ENCODE data around the gene TMEM259. TPM values are rescaled to one million over a fixed set of nuclear protein-coding genes. Genes with fewer than 3 reads are reported as not detected.

The TMEM259 gene
- total RNA-seq, 6 experiments from 2014 or later: 127 to 164 (median 149) TPM

- H3K9me3 Mint-ChIP-seq: no peaks in the 10 kb centered on the region
- H3K4me1 Mint-ChIP-seq (ENCODE audit: low read depth): no peaks in the 10 kb centered on the region
- TF ChIP-seq, protein P1, sequence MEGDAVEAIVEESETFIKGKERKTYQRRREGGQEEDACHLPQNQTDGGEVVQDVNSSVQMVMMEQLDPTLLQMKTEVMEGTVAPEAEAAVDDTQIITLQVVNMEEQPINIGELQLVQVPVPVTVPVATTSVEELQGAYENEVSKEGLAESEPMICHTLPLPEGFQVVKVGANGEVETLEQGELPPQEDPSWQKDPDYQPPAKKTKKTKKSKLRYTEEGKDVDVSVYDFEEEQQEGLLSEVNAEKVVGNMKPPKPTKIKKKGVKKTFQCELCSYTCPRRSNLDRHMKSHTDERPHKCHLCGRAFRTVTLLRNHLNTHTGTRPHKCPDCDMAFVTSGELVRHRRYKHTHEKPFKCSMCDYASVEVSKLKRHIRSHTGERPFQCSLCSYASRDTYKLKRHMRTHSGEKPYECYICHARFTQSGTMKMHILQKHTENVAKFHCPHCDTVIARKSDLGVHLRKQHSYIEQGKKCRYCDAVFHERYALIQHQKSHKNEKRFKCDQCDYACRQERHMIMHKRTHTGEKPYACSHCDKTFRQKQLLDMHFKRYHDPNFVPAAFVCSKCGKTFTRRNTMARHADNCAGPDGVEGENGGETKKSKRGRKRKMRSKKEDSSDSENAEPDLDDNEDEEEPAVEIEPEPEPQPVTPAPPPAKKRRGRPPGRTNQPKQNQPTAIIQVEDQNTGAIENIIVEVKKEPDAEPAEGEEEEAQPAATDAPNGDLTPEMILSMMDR (IDR thresholded peaks at IDR 0.05): no peak
- peaks cover 9% of the 10 kb centered on the region for H3K27me3 Mint-ChIP-seq (ENCODE audit: insufficient read depth)
- no peak overlapping the region for H3K4me3 Mint-ChIP-seq
- no peak for DNase-seq
- H3K27ac Mint-ChIP-seq: no peak overlapping the region
- no peaks in the 10 kb centered on the region for H3K36me3 Mint-ChIP-seq (ENCODE audit: low read depth)
These were observed 43.2 kb upstream of the TMEM259 start for GRCh38 chr19:1063909-1064660.

- Mint-ChIP-seq H3K36me3 (ENCODE audit: low read depth) (no peaks in the 10 kb centered on the region; the same call in 1 of the 2 replicates), H3K27me3 (ENCODE audit: insufficient read depth) (peaks cover 5% of the 10 kb centered on the region), H3K4me3 (no peak overlapping the region), H3K4me1 (ENCODE audit: low read depth) (no peaks in the 10 kb centered on the region), H3K27ac (no peak overlapping the region), H3K9me3 (peaks cover 3% of the 10 kb centered on the region; the same call in 1 of the 2 replicates)
- TF ChIP-seq, protein P1 (IDR thresholded peaks at IDR 0.05): no peak
- peak; percentile 25 for DNase-seq
These were observed 42.3 kb upstream of the TMEM259 start for GRCh38 chr19:1063030-1063908.

- DNase-seq: no peak
- H3K9me3 Mint-ChIP-seq: peaks cover 10% of the 10 kb centered on the region; the same call in 1 of the 2 replicates
- no peak overlapping the region for H3K27ac Mint-ChIP-seq
- peaks cover 2% of the 10 kb centered on the region; the same call in 1 of the 2 replicates for H3K36me3 Mint-ChIP-seq (ENCODE audit: low read depth)
- H3K27me3 Mint-ChIP-seq (ENCODE audit: insufficient read depth): peaks cover 2% of the 10 kb centered on the region
- TF ChIP-seq, protein P1 (IDR thresholded peaks at IDR 0.05): no peak
- H3K4me1 Mint-ChIP-seq (ENCODE audit: low read depth): no peaks in the 10 kb centered on the region
- H3K4me3 Mint-ChIP-seq: no peak overlapping the region
These were observed 41.6 kb upstream of the TMEM259 start for GRCh38 chr19:1062387-1063029.

GRCh38 chr19:1061987-1062386, 41.1 kb upstream of the TMEM259 start:
- TF ChIP-seq, protein P1 (IDR thresholded peaks at IDR 0.05): no peak
- H3K9me3 Mint-ChIP-seq: peaks cover 15% of the 10 kb centered on the region; the same call in 1 of the 2 replicates
- no peaks in the 10 kb centered on the region for H3K4me1 Mint-ChIP-seq (ENCODE audit: low read depth)
- no peak for DNase-seq
- H3K27ac Mint-ChIP-seq: no peak overlapping the region
- no peak overlapping the region for H3K4me3 Mint-ChIP-seq
- H3K36me3 Mint-ChIP-seq (ENCODE audit: low read depth): peaks cover 6% of the 10 kb centered on the region; the same call in 1 of the 2 replicates
- H3K27me3 Mint-ChIP-seq (ENCODE audit: insufficient read depth): peaks cover 2% of the 10 kb centered on the region

- Mint-ChIP-seq H3K36me3 (ENCODE audit: low read depth) (peaks cover 12% of the 10 kb centered on the region; the same call in 1 of the 2 replicates), H3K27ac (no peak overlapping the region), H3K9me3 (peaks cover 26% of the 10 kb centered on the region; the same call in 1 of the 2 replicates), H3K4me1 (ENCODE audit: low read depth) (no peaks in the 10 kb centered on the region), H3K27me3 (ENCODE audit: insufficient read depth) (peaks cover 3% of the 10 kb centered on the region), H3K4me3 (no peak overlapping the region)
- TF ChIP-seq, protein P1 (IDR thresholded peaks at IDR 0.05): no peak
- no peak for DNase-seq
These were observed 39.8 kb upstream of the TMEM259 start for GRCh38 chr19:1060689-1061088.
